Hepatocyte (in vitro differentiated cells): ENCODE results near the gene SHKBP1. TPM values are rescaled to one million over a fixed set of nuclear protein-coding genes. Genes with fewer than 3 reads are reported as not detected.

Source experiments
- DNase-seq: peaks from one replicate; pipeline ENCODE4 v3.0.0-alpha.2; 2016; ENCODE audit warnings: low spot score
- H2AFZ ChIP-seq: fragments of 200-600 bp; sonication (generic); 2 replicates; pipeline ENCODE4 v1.6.0; 2016; ENCODE audit warnings: antibody characterized with exemption, mild to moderate bottlenecking
- H3K27ac ChIP-seq: fragments of 200-600 bp; sonication (generic); 2 replicates; pipeline ENCODE4 v1.5.1; 2016; ENCODE audit warnings: mild to moderate bottlenecking
- H3K27me3 ChIP-seq: fragments of 200-600 bp; sonication (generic); 2 replicates; pipeline ENCODE4 v1.6.1; 2016
- H3K36me3 ChIP-seq: fragments of 200-600 bp; sonication (generic); replicated peaks from 2 replicates; pipeline ENCODE4 v1.5.1; 2016; ENCODE audit warnings: low read depth; ENCODE audit not compliant: insufficient read depth
- H3K4me1 ChIP-seq: fragments of 200-600 bp; sonication (generic); 2 replicates; pipeline ENCODE4 v1.5.1; 2016; ENCODE audit warnings: mild to moderate bottlenecking, moderate library complexity; ENCODE audit not compliant: insufficient read depth
- H3K4me2 ChIP-seq: fragments of 200-600 bp; sonication (generic); 2 replicates; pipeline ENCODE4 v1.6.0; 2016
- H3K4me3 ChIP-seq: fragments of 200-600 bp; sonication (generic); 2 replicates; pipeline ENCODE4 v1.5.1; 2016; ENCODE audit warnings: mild to moderate bottlenecking
- H3K79me2 ChIP-seq: fragments of 200-600 bp; sonication (generic); 2 replicates; pipeline ENCODE4 v1.6.0; 2017; ENCODE audit warnings: mild to moderate bottlenecking
- H3K9me2 ChIP-seq: fragments of 200-600 bp; sonication (generic); replicated peaks from 2 replicates; pipeline ENCODE4 v1.6.0; 2017; ENCODE audit warnings: mild to moderate bottlenecking; ENCODE audit not compliant: insufficient read depth
- H3K9me3 ChIP-seq: fragments of 200-600 bp; sonication (generic); 2 replicates; pipeline ENCODE4 v1.5.1; 2016; ENCODE audit warnings: low read depth, mild to moderate bottlenecking
- H4K20me1 ChIP-seq: fragments of 200-600 bp; sonication (generic); 2 replicates; pipeline ENCODE4 v1.6.0; 2016; ENCODE audit warnings: mild to moderate bottlenecking; ENCODE audit not compliant: insufficient read depth, poor library complexity, severe bottlenecking
- CTCF ChIP-seq: fragments of 200-600 bp; sonication (generic); IDR thresholded peaks from 2 replicates; pipeline ENCODE4 v1.5.1; 2016; ENCODE audit warnings: antibody characterized with exemption, mild to moderate bottlenecking; ENCODE audit not compliant: poor library complexity
- EZH2 ChIP-seq: fragments of 200-600 bp; sonication (generic); IDR thresholded peaks from 2 replicates; pipeline ENCODE4 v1.6.1; 2016; ENCODE audit warnings: antibody characterized with exemption, mild to moderate bottlenecking, borderline replicate concordance
- EZH2phosphoT487 ChIP-seq: fragments of 200-600 bp; sonication (generic); IDR thresholded peaks from one replicate; pipeline ENCODE4 v1.6.1; 2018; ENCODE audit warnings: antibody characterized with exemption, mild to moderate bottlenecking, low read depth, moderate library complexity; ENCODE audit not compliant: unreplicated experiment, severe bottlenecking
- WGBS: methylation state at CpG from one replicate; pipeline ENCODE4 v1.1.6; 2016; ENCODE audit warnings: low lambda C conversion rate; ENCODE audit errors: missing lambda C conversion rate; 5-methylcytosine and 5-hydroxymethylcytosine counted together
- polyA plus RNA-seq: library from polyadenylated mRNA; unstranded; fragments of >200 nt; fragmentation: Nextera tagmentation; extraction: Ambion mirVana; gene quantifications from 2 replicates; pipeline ENCODE4 v1.2.1, GENCODE V29; 2016
- total RNA-seq: library from RNA; depleted of rRNA; stranded (reverse); fragments of >200 nt; gene quantifications from 2 replicates; pipeline ENCODE4 v1.2.3, GENCODE V29; 2014

SHKBP1 gene
- total and polyA plus RNA-seq, 2 experiments from 2014 or later: 44.6 to 83.6 TPM

- Histone ChIP-seq H3K9me2 (no peaks in the 10 kb centered on the region), H3K36me3 (no peaks in the 10 kb centered on the region), H3K79me2 (peaks cover 4% of the 10 kb centered on the region), H3K27ac (no peak overlapping the region), H3K27me3 (no peaks in the 10 kb centered on the region), H4K20me1 (no peaks in the 10 kb centered on the region), H2AFZ (no peak overlapping the region), H3K9me3 (no peaks in the 10 kb centered on the region), H3K4me2 (no peak overlapping the region), H3K4me1 (no peaks in the 10 kb centered on the region), H3K4me3 (no peak overlapping the region)
- 96% methylated on average over 17 of the region's 17 CpGs for WGBS
- no peak for DNase-seq
- no peak for TF ChIP-seq EZH2phosphoT487
Observed at GRCh38 chr19:40616941-40617340, 40.3 kb downstream of the SHKBP1 start.

- no peak overlapping the region for H3K4me2 ChIP-seq
- no peaks in the 10 kb centered on the region for H3K4me1 ChIP-seq
- no peak for DNase-seq
- H3K27me3 ChIP-seq: no peaks in the 10 kb centered on the region
- peaks cover 4% of the 10 kb centered on the region for H3K79me2 ChIP-seq
- H3K27ac ChIP-seq: no peak overlapping the region
- H3K36me3 ChIP-seq: no peaks in the 10 kb centered on the region
- TF ChIP-seq EZH2phosphoT487 (no peak), CTCF (no peak), EZH2 (no peak)
- H3K4me3 ChIP-seq: no peak overlapping the region
- no peaks in the 10 kb centered on the region for H4K20me1 ChIP-seq
- H3K9me2 ChIP-seq: no peaks in the 10 kb centered on the region
- no peaks in the 10 kb centered on the region for H3K9me3 ChIP-seq
- WGBS: 96% methylated on average over 4 of the region's 4 CpGs
- no peak overlapping the region for H2AFZ ChIP-seq
Observed at GRCh38 chr19:40617961-40618360, 41.3 kb downstream of the SHKBP1 start.

- Histone ChIP-seq H3K4me1 (no peaks in the 10 kb centered on the region), H3K9me3 (no peaks in the 10 kb centered on the region), H3K36me3 (no peaks in the 10 kb centered on the region), H3K79me2 (peaks cover 4% of the 10 kb centered on the region), H3K27ac (no peak overlapping the region), H3K4me2 (no peak overlapping the region), H3K27me3 (no peaks in the 10 kb centered on the region), H3K9me2 (no peaks in the 10 kb centered on the region), H4K20me1 (no peaks in the 10 kb centered on the region), H3K4me3 (no peak overlapping the region), H2AFZ (no peak overlapping the region)
- TF ChIP-seq EZH2: no peak
- TF ChIP-seq CTCF: no peak
- no peak for TF ChIP-seq EZH2phosphoT487
- 84% methylated on average over 11 of the region's 11 CpGs for WGBS
- no peak for DNase-seq
Observed at GRCh38 chr19:40619333-40620160, 42.9 kb downstream of the SHKBP1 start.

GRCh38 chr19:40620161-40620485 lies 43.5 kb downstream of the SHKBP1 start:
- Histone ChIP-seq H2AFZ (no peak overlapping the region), H3K27me3 (no peaks in the 10 kb centered on the region), H3K79me2 (peaks cover 4% of the 10 kb centered on the region), H3K9me3 (no peaks in the 10 kb centered on the region), H3K36me3 (no peaks in the 10 kb centered on the region), H3K27ac (no peak overlapping the region), H3K4me3 (no peak overlapping the region), H3K4me1 (no peaks in the 10 kb centered on the region), H3K4me2 (no peak overlapping the region), H4K20me1 (no peaks in the 10 kb centered on the region), H3K9me2 (no peaks in the 10 kb centered on the region)
- TF ChIP-seq EZH2 (no peak), EZH2phosphoT487 (no peak), CTCF (no peak)
- 96% methylated on average over 8 of the region's 8 CpGs for WGBS
- no peak for DNase-seq
